Stomach (tissue), 4 donors: ENCODE measurements around the gene HIBADH.

ENCODE experiments used
- CTCF ChIP-seq, 7 experiments: fragments of 450-650 bp in 4 of 7; fragments of 200-600 bp in 3 of 7; sonication (generic) in 3 of 7; IDR thresholded peaks; one replicate each; pipeline ENCODE4 v1.5.1; 2016 to 2019; ENCODE audit warnings: antibody characterized with exemption in 7 of 7, control low read depth in 2 of 7, mild to moderate bottlenecking in 1 of 7
- POLR2A ChIP-seq, 4 donors: fragments of 450-650 bp; IDR thresholded peaks; one replicate each; pipeline ENCODE4 v1.6.1; 2016; ENCODE audit warnings: antibody characterized with exemption in 4 of 4, control low read depth in 2 of 4, mild to moderate bottlenecking in 1 of 4, moderate library complexity in 1 of 4

GRCh38 chr7:27593226-27593625, 69.5 kb downstream of the HIBADH start:
- no peak for TF ChIP-seq POLR2A (IDR thresholded peaks at IDR 0.05)
- no peak for TF ChIP-seq CTCF (IDR thresholded peaks at IDR 0.05)
